H1 (cell line): ENCODE data around the gene NUB1. TPM values are rescaled to one million over a fixed set of nuclear protein-coding genes. Genes with fewer than 3 reads are reported as not detected.

Source experiments
- CTCF ChIA-PET: fragments of 300-600 bp; sonication (Branson Sonifier 250); formaldehyde crosslinking; loops from one replicate; lab custom pipeline; 2021; ENCODE audit not compliant: partially characterized antibody; lab: Charles Lee
- POLR2A ChIA-PET: fragments of 300-600 bp; sonication (Branson Sonifier 250); formaldehyde crosslinking; loops from one replicate; lab custom pipeline; 2021; ENCODE audit warnings: inconsistent platforms; ENCODE audit not compliant: partially characterized antibody; lab: Charles Lee
- DNase-seq, 2 experiments: peaks; one replicate each; pipeline versions ENCODE4 v3.0.0 to v3.0.0-alpha.2; 2010 to 2022; ENCODE audit warnings: low spot score in 2 of 2, low read depth in 1 of 2, mixed read lengths in 1 of 2
- FAIRE-seq: peaks from 2 replicates; lab custom pipeline; 2011; peaks lifted over from hg19 to GRCh38; lab: Jason Lieb, UNC
- H2AFZ ChIP-seq: 2 replicates; pipeline ENCODE4 v1.8.1; 2012; ENCODE audit warnings: low read length, inconsistent platforms
- H2AK5ac ChIP-seq: 2 replicates; pipeline ENCODE4 v1.6.1; 2013; ENCODE audit warnings: low read depth, low read length
- H2BK120ac ChIP-seq: replicated peaks from 2 replicates; pipeline ENCODE3; 2013; ENCODE audit warnings: low read depth, low read length, inconsistent platforms
- H2BK12ac ChIP-seq: 2 replicates; pipeline ENCODE4 v1.6.1; 2013; ENCODE audit warnings: low read depth, low read length
- H2BK15ac ChIP-seq: 2 replicates; pipeline ENCODE4 v1.6.1; 2013; ENCODE audit warnings: low read length
- H2BK20ac ChIP-seq: 2 replicates; pipeline ENCODE4 v1.6.1; 2013; ENCODE audit warnings: low read length
- H2BK5ac ChIP-seq: 2 replicates; pipeline ENCODE4 v1.6.1; 2013; ENCODE audit warnings: low read depth, low read length
- H3K14ac ChIP-seq: 2 replicates; pipeline ENCODE4 v1.6.1; 2013; ENCODE audit warnings: inconsistent platforms; ENCODE audit not compliant: insufficient read length
- H3K18ac ChIP-seq: 2 replicates; pipeline ENCODE4 v1.6.1; 2013; ENCODE audit warnings: low read length; ENCODE audit errors: extremely low read depth
- H3K23ac ChIP-seq: 2 replicates; pipeline ENCODE4 v1.6.1; 2013; ENCODE audit warnings: inconsistent platforms; ENCODE audit not compliant: insufficient read length
- H3K23me2 ChIP-seq: 2 replicates; pipeline ENCODE4 v1.6.1; 2013; ENCODE audit warnings: low read depth, low read length
- H3K27ac ChIP-seq: 2 replicates; pipeline ENCODE4 v1.6.1; 2011; ENCODE audit warnings: low read depth, low read length, inconsistent platforms
- H3K27me3 ChIP-seq, 4 experiments: replicated peaks in 1 of 4; 1 replicate in 1 of 4; 2 replicates in 3 of 4; pipeline versions ENCODE4 v1.6.1 to v1.8.1; 2011 to 2013; ENCODE audit warnings: low read length in 3 of 4, mild to moderate bottlenecking in 3 of 4, inconsistent platforms in 2 of 4, mixed read lengths in 2 of 4, moderate library complexity in 1 of 4; ENCODE audit not compliant: control insufficient read depth in 3 of 4, insufficient read depth in 3 of 4; ENCODE audit errors: extremely low read depth in 1 of 4
- H3K36me3 ChIP-seq, 4 experiments: 2 replicates each; pipeline versions ENCODE4 v1.6.1 to v1.8.1; 2011 to 2013; ENCODE audit warnings: mild to moderate bottlenecking in 4 of 4, low read length in 3 of 4, moderate library complexity in 2 of 4, control low read depth in 1 of 4, inconsistent platforms in 1 of 4; ENCODE audit not compliant: insufficient read depth in 4 of 4, control insufficient read depth in 2 of 4
- H3K4ac ChIP-seq: replicated peaks from 2 replicates; pipeline ENCODE3; 2013; ENCODE audit warnings: low read length, low read depth, mixed read lengths, inconsistent platforms; ENCODE audit not compliant: insufficient read length
- H3K4me1 ChIP-seq, 4 experiments: replicated peaks in 1 of 4; 1 replicate in 1 of 4; 2 replicates in 3 of 4; pipeline versions ENCODE4 v1.6.1 to v1.8.1; 2011 to 2013; ENCODE audit warnings: low read length in 3 of 4, inconsistent platforms in 2 of 4, mixed read lengths in 1 of 4; ENCODE audit not compliant: insufficient read depth in 4 of 4, control insufficient read depth in 3 of 4
- H3K4me2 ChIP-seq, 2 experiments: 2 replicates each; pipeline versions ENCODE4 v1.6.1 to v1.8.1; 2011 to 2013; ENCODE audit warnings: low read depth in 2 of 2, low read length in 2 of 2, control low read depth in 1 of 2, inconsistent platforms in 1 of 2, mild to moderate bottlenecking in 1 of 2; ENCODE audit not compliant: insufficient read depth in 1 of 2
- H3K4me3 ChIP-seq, 4 experiments: fragments of 200-600, 300-600 bp in 1 of 4; sonication (generic), shearing (Covaris generic), sonication (Bioruptor Twin) in 1 of 4; 2 replicates each; pipeline versions ENCODE4 v1.5.1 to v1.8.1; 2011 to 2016; ENCODE audit warnings: low read length in 4 of 4, low read depth in 3 of 4, control low read depth in 2 of 4, inconsistent platforms in 2 of 4, mild to moderate bottlenecking in 2 of 4, mixed read lengths in 1 of 4, moderate library complexity in 1 of 4; ENCODE audit not compliant: insufficient read depth in 2 of 4; ENCODE audit errors: extremely low read depth in 1 of 4
- H3K56ac ChIP-seq: replicated peaks from 2 replicates; pipeline ENCODE3; 2013; ENCODE audit warnings: low read depth, mild to moderate bottlenecking, mixed read lengths, low read length, inconsistent platforms; ENCODE audit not compliant: insufficient read length
- H3K79me1 ChIP-seq: 2 replicates; pipeline ENCODE4 v1.6.1; 2013; ENCODE audit warnings: low read depth, low read length, control low read depth
- H3K79me2 ChIP-seq, 2 experiments: 2 replicates each; pipeline versions ENCODE4 v1.6.1 to v1.8.1; 2012 to 2013; ENCODE audit warnings: low read length in 2 of 2, mild to moderate bottlenecking in 2 of 2, inconsistent platforms in 1 of 2; ENCODE audit not compliant: insufficient read depth in 2 of 2, control insufficient read depth in 1 of 2
- H3K9ac ChIP-seq, 4 experiments: replicated peaks in 1 of 4; 1 replicate in 1 of 4; 2 replicates in 3 of 4; pipeline versions ENCODE4 v1.6.1 to v1.8.1; 2011 to 2013; ENCODE audit warnings: low read depth in 3 of 4, low read length in 3 of 4, control low read depth in 2 of 4, mild to moderate bottlenecking in 2 of 4, moderate library complexity in 2 of 4, inconsistent platforms in 1 of 4; ENCODE audit errors: extremely low read depth in 1 of 4
- H3K9me3 ChIP-seq, 2 experiments: 2 replicates each; pipeline versions ENCODE4 v1.6.1 to v1.8.1; 2012 to 2013; ENCODE audit warnings: mild to moderate bottlenecking in 2 of 2, moderate library complexity in 2 of 2, control low read depth in 1 of 2, inconsistent platforms in 1 of 2, low read depth in 1 of 2, low read length in 1 of 2, mixed read lengths in 1 of 2; ENCODE audit not compliant: insufficient read depth in 2 of 2
- H4K20me1 ChIP-seq, 2 experiments: replicated peaks in 1 of 2; 2 replicates each; pipeline versions ENCODE3 to v1.8.1; 2011 to 2013; ENCODE audit warnings: inconsistent platforms in 2 of 2, low read length in 2 of 2, mild to moderate bottlenecking in 1 of 2; ENCODE audit not compliant: insufficient read depth in 2 of 2, control insufficient read depth in 1 of 2
- H4K5ac ChIP-seq: 2 replicates; pipeline ENCODE4 v1.6.1; 2013; ENCODE audit warnings: low read length, low read depth, mixed read lengths, inconsistent platforms; ENCODE audit not compliant: insufficient read length
- H4K8ac ChIP-seq: 2 replicates; pipeline ENCODE4 v1.8.0; 2013; ENCODE audit warnings: mild to moderate bottlenecking, moderate library complexity, low read length, inconsistent platforms; ENCODE audit not compliant: insufficient read depth; ENCODE audit errors: extremely low read depth
- H4K91ac ChIP-seq: replicated peaks from 2 replicates; pipeline ENCODE3; 2013; ENCODE audit warnings: low read length, mixed read lengths, inconsistent platforms; ENCODE audit not compliant: insufficient read length
- BCL11A ChIP-seq, 2 experiments: IDR thresholded peaks; one replicate each; pipeline ENCODE4 v1.6.1; 2011; ENCODE audit warnings: low read depth in 2 of 2, low read length in 2 of 2, mild to moderate bottlenecking in 2 of 2
- PHF8 ChIP-seq: fragments of 200-600 bp; sonication (generic); conservative IDR thresholded peaks from 2 replicates; pipeline ENCODE4 v1.7.1; 2012; ENCODE audit warnings: low read depth, mild to moderate bottlenecking, inconsistent platforms, low read length, moderate library complexity
- POLR2A ChIP-seq, 2 experiments: IDR thresholded peaks; 1 replicate in 1 of 2; 2 replicates in 1 of 2; pipeline ENCODE4 v1.6.1; 2011; ENCODE audit warnings: low read depth in 2 of 2, low read length in 2 of 2, mild to moderate bottlenecking in 2 of 2; ENCODE audit errors: control extremely low read depth in 1 of 2
- RXRA ChIP-seq: IDR thresholded peaks from 2 replicates; pipeline ENCODE4 v1.6.1; 2011; ENCODE audit warnings: low read depth, mild to moderate bottlenecking, low read length, moderate library complexity; ENCODE audit not compliant: insufficient read depth
- SIN3A ChIP-seq, 2 experiments: IDR thresholded peaks in 1 of 2; conservative IDR thresholded peaks in 1 of 2; 2 replicates each; pipeline ENCODE4 v1.6.1; 2011 to 2012; ENCODE audit warnings: low read length in 2 of 2, improper control_type of control experiment in 1 of 2, low read depth in 1 of 2, mild to moderate bottlenecking in 1 of 2
- WGBS, 2 experiments: shearing (Covaris generic) in 1 of 2; methylation state at CpG; one replicate each; pipeline versions ENCODE4 v1.1.6 to v1.1.7; 2013 to 2015; ENCODE audit warnings: low lambda C conversion rate in 2 of 2, mixed read lengths in 2 of 2, inconsistent platforms in 1 of 2, low coverage in 1 of 2, missing lambda C conversion rate in 1 of 2; ENCODE audit not compliant: insufficient replicate concordance in 2 of 2, insufficient coverage in 1 of 2, insufficient read length in 1 of 2; ENCODE audit errors: extremely low coverage in 1 of 2, missing lambda C conversion rate in 1 of 2; 5-methylcytosine and 5-hydroxymethylcytosine counted together
- polyA plus RNA-seq, 7 experiments: library from polyadenylated mRNA; depleted of rRNA in 3 of 7; stranded (reverse) in 5 of 7; unstranded in 2 of 7; fragments of >200 nt in 5 of 7; fragments of 200-250 nt in 2 of 7; gene quantifications; 1 replicate in 5 of 7; 2 replicates in 1 of 7; 4 replicates in 1 of 7; pipeline versions ENCODE4 v1.2.1 to v1.2.3, GENCODE V29; 2011 to 2013; ENCODE audit warnings: missing spikeins in 2 of 7, mixed read lengths in 2 of 7
- total RNA-seq: library from RNA; stranded (reverse); fragmentation: NEBNext Ultra II Directional; extraction: Animal tissue kit (Norgen Biotek cat#: 25700); gene quantifications from 2 replicates; pipeline ENCODE4 v1.2.1, GENCODE V29; 2021

The NUB1 gene
- total and polyA plus RNA-seq, 2 of the 8 experiments (the other 6 are each of a cell fraction or from before 2014, with no cell fraction given), result 22.1 to 43.5 TPM

GRCh38 chr7:151396328-151396970 is 54.8 kb downstream of the NUB1 start:
- no peak for FAIRE-seq
- TF ChIP-seq POLR2A (IDR thresholded peaks at IDR 0.05; ENCODE audit: control extremely low read depth in 1 of 2, low read depth in 2 of 2, low read length in 2 of 2) (no peak), RXRA (no peak), BCL11A (IDR thresholded peaks at IDR 0.05; ENCODE audit: low read depth in 2 of 2, low read length in 2 of 2) (no peak), SIN3A (conservative IDR thresholded peaks at IDR 0.05 in 1 of 2, IDR thresholded peaks at IDR 0.05 in 1 of 2; ENCODE audit: low read depth in 1 of 2, low read length in 2 of 2) (no peak), PHF8 (no peak)
- TF ChIP-seq, all 59 proteins: peak for 0
- no peak overlapping the region for H4K8ac ChIP-seq
- no peak overlapping the region for H2BK120ac ChIP-seq
- no peak overlapping the region for H2AK5ac ChIP-seq
- H3K56ac ChIP-seq, result no peak overlapping the region
- H3K9me3 ChIP-seq, result no peaks in the 10 kb centered on the region
- DNase-seq, result no peak
- no peak overlapping the region for H3K14ac ChIP-seq
- H3K4ac ChIP-seq, result no peak overlapping the region
- H2BK15ac ChIP-seq, result no peak overlapping the region; the same call in 1 of the 2 replicates
- 92% methylated on average over 6 of the region's 10 CpGs; no CpG with 5 or more reads in 1 of the 2 experiments for whole genome bisulfite sequencing, 2 experiments
- peaks cover 7% of the 10 kb centered on the region; the same call in 1 of the 2 replicates for H3K23me2 ChIP-seq
- no peak overlapping the region for H3K9ac ChIP-seq
- H3K27ac ChIP-seq, result no peak overlapping the region
- H3K36me3 ChIP-seq, result peaks cover 0 to 7% (median 1%) of the 10 kb centered on the region in 4 experiments; a peak in 2 of 8 replicates
- POLR2A ChIA-PET, result no interaction called here
- H2BK20ac ChIP-seq, result no peak overlapping the region
- H3K18ac ChIP-seq, result no peak overlapping the region; the same call in 1 of the 2 replicates
- no peak overlapping the region for H3K4me2 ChIP-seq
- no peak overlapping the region for H4K5ac ChIP-seq
- H3K23ac ChIP-seq, result no peak overlapping the region
- no peak overlapping the region for H4K91ac ChIP-seq
- H2AFZ ChIP-seq, result no peak overlapping the region
- H3K79me2 ChIP-seq, result no peaks in the 10 kb centered on the region
- H2BK12ac ChIP-seq, result no peak overlapping the region; the same call in 1 of the 2 replicates
- peak overlapping the region; percentile 24; the same call in 1 of the 2 replicates for H2BK5ac ChIP-seq
- H3K4me1 ChIP-seq, result peaks cover 0 to 20% (median 11%) of the 10 kb centered on the region in 4 experiments
- H3K27me3 ChIP-seq, result no peaks in the 10 kb centered on the region
- peaks cover 0 to 5% of the 10 kb centered on the region in 2 experiments for H4K20me1 ChIP-seq
- H3K79me1 ChIP-seq, result no peaks in the 10 kb centered on the region
- H3K4me3 ChIP-seq, result no peak overlapping the region
- CTCF ChIA-PET, result interaction anchor here (0.8 to 6.6 kb wide), 7 partner anchors 9 to 53 kb away, joined by 3 to 32 read pairs (median 10); no protein-coding TSS in a partner anchor
